Endothelial cell of umbilical vein (primary cell): ENCODE measurements around the gene PSPN. TPM values are rescaled to one million over a fixed set of nuclear protein-coding genes. Genes with fewer than 3 reads are reported as not detected.

Experiments
- BruUV-seq: library from RNA; stranded (reverse); fragments of 400-500 nt; replicated peaks from 2 replicates; lab custom pipeline; 2021; lab: Mats Ljungman, UMichigan
- CTCF ChIA-PET: fragments of 300-600, 350-600 bp; sonication (Branson Sonifier 250); formaldehyde crosslinking; loops from one replicate; lab custom pipeline; 2021; ENCODE audit warnings: antibody characterized with exemption, inconsistent platforms; lab: Charles Lee
- POLR2A ChIA-PET: fragments of 300-600, 350-600 bp; sonication (Branson Sonifier 250); formaldehyde crosslinking; loops from one replicate; lab custom pipeline; 2021; ENCODE audit warnings: antibody characterized with exemption, inconsistent platforms; lab: Charles Lee
- DNase-seq: peaks from one replicate; pipeline ENCODE4 v3.0.0-alpha.2; 2011; ENCODE audit warnings: low read depth, low spot score
- FAIRE-seq: peaks from 2 replicates; lab custom pipeline; 2011; peaks lifted over from hg19 to GRCh38; lab: Jason Lieb, UNC
- H2AFZ ChIP-seq: 2 replicates; pipeline ENCODE4 v1.6.0; 2012; ENCODE audit warnings: low read depth, low read length, control low read depth, inconsistent platforms
- H3K27ac ChIP-seq: 2 replicates; pipeline ENCODE4 v1.5.1; 2011; ENCODE audit warnings: low read depth, mild to moderate bottlenecking, control low read depth, low read length, moderate library complexity; ENCODE audit not compliant: insufficient read depth
- H3K27me3 ChIP-seq, 2 experiments: 2 replicates each; pipeline versions ENCODE4 v1.6.0 to v1.6.1; 2011; ENCODE audit warnings: low read length in 2 of 2, mixed read lengths in 1 of 2; ENCODE audit not compliant: control insufficient read depth in 2 of 2, insufficient read depth in 2 of 2
- H3K36me3 ChIP-seq, 2 experiments: 2 replicates in 1 of 2; 3 replicates in 1 of 2; pipeline ENCODE4 v1.5.1; 2011; ENCODE audit warnings: low read length in 2 of 2, mild to moderate bottlenecking in 1 of 2, moderate library complexity in 1 of 2; ENCODE audit not compliant: control insufficient read depth in 2 of 2, insufficient read depth in 2 of 2; ENCODE audit errors: extremely low read depth in 1 of 2
- H3K4me1 ChIP-seq: 3 replicates; pipeline ENCODE4 v1.5.1; 2011; ENCODE audit warnings: mild to moderate bottlenecking, low read length; ENCODE audit not compliant: control insufficient read depth, insufficient read depth; ENCODE audit errors: extremely low read depth
- H3K4me2 ChIP-seq: 2 replicates; pipeline ENCODE4 v1.6.1; 2011; ENCODE audit warnings: low read length, control low read depth, mixed read lengths; ENCODE audit not compliant: insufficient read depth
- H3K4me3 ChIP-seq, 3 experiments: fragments of 200-600 bp in 1 of 3; sonication (generic), shearing (Covaris generic) in 1 of 3; replicated peaks in 1 of 3; 2 replicates each; pipeline ENCODE4 v1.5.1; 2011 to 2016; ENCODE audit warnings: control low read depth in 3 of 3, low read length in 3 of 3, mild to moderate bottlenecking in 2 of 3, inconsistent platforms in 1 of 3, low read depth in 1 of 3, moderate library complexity in 1 of 3; ENCODE audit not compliant: insufficient read depth in 1 of 3
- H3K79me2 ChIP-seq: 2 replicates; pipeline ENCODE4 v1.6.0; 2012; ENCODE audit warnings: low read length, inconsistent platforms; ENCODE audit not compliant: control insufficient read depth, insufficient read depth
- H3K9ac ChIP-seq: replicated peaks from 2 replicates; pipeline ENCODE3; 2011; ENCODE audit warnings: low read length, control low read depth; ENCODE audit not compliant: insufficient read depth; ENCODE audit errors: extremely low read depth
- H3K9me1 ChIP-seq: replicated peaks from 3 replicates; pipeline ENCODE4 v1.6.0; 2011; ENCODE audit warnings: mild to moderate bottlenecking, low read length; ENCODE audit not compliant: control insufficient read depth, insufficient read depth; ENCODE audit errors: extremely low read depth
- H3K9me3 ChIP-seq: replicated peaks from 2 replicates; pipeline ENCODE4 v1.5.1; 2012; ENCODE audit warnings: low read length, inconsistent platforms; ENCODE audit not compliant: control insufficient read depth, insufficient read depth
- H4K20me1 ChIP-seq: replicated peaks from 2 replicates; pipeline ENCODE3; 2011; ENCODE audit warnings: mild to moderate bottlenecking, low read length; ENCODE audit not compliant: control insufficient read depth, insufficient read depth; ENCODE audit errors: extremely low read depth
- EZH2 ChIP-seq: IDR thresholded peaks from 2 replicates; pipeline ENCODE4 v1.6.1; 2012; ENCODE audit warnings: borderline replicate concordance, low read depth, mild to moderate bottlenecking, moderate library complexity, low read length, inconsistent platforms; ENCODE audit not compliant: severe bottlenecking
- FOS ChIP-seq: IDR thresholded peaks from 2 replicates; pipeline ENCODE4 v1.6.1; 2011; ENCODE audit warnings: mild to moderate bottlenecking, low read length, moderate library complexity, borderline replicate concordance; ENCODE audit not compliant: insufficient read depth
- GATA2 ChIP-seq: IDR thresholded peaks from 2 replicates; pipeline ENCODE4 v1.7.0; 2011; ENCODE audit warnings: low read depth, mild to moderate bottlenecking, moderate library complexity, mixed read lengths, low read length; ENCODE audit not compliant: insufficient read length, insufficient read depth
- JUN ChIP-seq: IDR thresholded peaks from 2 replicates; pipeline ENCODE4 v1.6.1; 2011; ENCODE audit warnings: borderline replicate concordance, low read depth; ENCODE audit not compliant: insufficient read length, insufficient read depth
- MYC ChIP-seq: IDR thresholded peaks from one replicate; pipeline ENCODE4 v1.6.1; 2011; ENCODE audit warnings: mild to moderate bottlenecking, low read depth, low read length
- POLR2A ChIP-seq: IDR thresholded peaks from 2 replicates; pipeline ENCODE4 v1.6.1; 2012; ENCODE audit warnings: low read depth, mild to moderate bottlenecking, control low read depth, low read length
- POLR2AphosphoS5 ChIP-seq: IDR thresholded peaks from 2 replicates; pipeline ENCODE4 v1.6.1; 2012; ENCODE audit warnings: low read depth, mild to moderate bottlenecking, control low read depth, low read length, moderate library complexity; ENCODE audit not compliant: insufficient read depth
- dilution Hi-C: fragments of 300-500 bp; cut with MboI; formaldehyde crosslinking; loops from one replicate; pipeline ENCODE4 v1.15.0; 2019; ENCODE audit warnings: low sequenced_read_pairs; ENCODE audit not compliant: extremely low pct_ligation_motif_present
- intact Hi-C: fragments of 100-400 bp; cut with micrococcal nuclease; formaldehyde crosslinking; loops from one replicate; pipeline ENCODE4 v1.10.0; 2022
- polyA plus RNA-seq, 4 experiments: library from polyadenylated mRNA; depleted of rRNA in 3 of 4; stranded (reverse) in 3 of 4; unstranded in 1 of 4; fragments of >200 nt; gene quantifications; 2 replicates each; pipeline versions ENCODE4 v1.2.1 to v1.2.3, GENCODE V29; 2011 to 2012; ENCODE audit warnings: missing spikeins in 1 of 4
- total RNA-seq: library from RNA; stranded (reverse); gene quantifications from 2 replicates; pipeline ENCODE4 v1.2.3, GENCODE V29; 2021
- TF ChIP-seq, protein P1 (sequence below): IDR thresholded peaks from 2 replicates; pipeline ENCODE4 v1.6.1; 2011; ENCODE audit not compliant: insufficient read depth, insufficient read length
- TF ChIP-seq, protein P2 (sequence below), 2 donors: IDR thresholded peaks; 1 replicate in 1 of 2; 2 replicates in 1 of 2; pipeline ENCODE4 v1.5.1; 2011; ENCODE audit warnings: low read length in 2 of 2, mild to moderate bottlenecking in 2 of 2, moderate library complexity in 2 of 2, control low read depth in 1 of 2, inconsistent platforms in 1 of 2, low read depth in 1 of 2; ENCODE audit not compliant: insufficient read depth in 1 of 2; ENCODE audit errors: extremely low read depth in 1 of 2

Gene PSPN
- total and polyA plus RNA-seq, 2 donors (not counting 3 experiments of a cell fraction or from before 2014, with no cell fraction given) = 0.84 to 1.0 TPM

DNA sequence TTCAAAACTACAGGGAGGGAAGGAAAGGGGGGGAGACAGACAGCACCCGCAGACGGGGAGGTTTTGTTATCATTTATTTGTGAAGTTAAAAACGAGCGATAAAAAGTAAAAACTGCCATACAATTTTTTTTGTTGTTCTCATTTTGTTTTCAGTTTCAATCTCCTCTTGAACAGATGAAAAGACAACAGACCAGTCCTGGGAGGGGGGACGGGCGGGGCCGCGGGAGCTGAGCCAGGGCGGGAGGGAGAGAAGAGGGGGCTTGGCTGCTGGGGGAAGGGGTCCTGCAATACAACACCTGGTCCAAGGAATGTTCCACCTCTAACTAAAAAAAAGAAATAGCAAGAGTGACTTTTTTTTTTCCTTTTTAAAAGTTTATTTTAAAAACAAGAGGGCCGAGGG is 37.6 kb upstream of the PSPN start:
- no peaks in the 10 kb centered on the region for H3K9me3 ChIP-seq
- H3K27me3 ChIP-seq = no peaks in the 10 kb centered on the region
- peaks cover 19 to 35% of the 10 kb centered on the region in 2 experiments for H3K36me3 ChIP-seq
- POLR2A ChIA-PET = no interaction called here
- TF ChIP-seq, protein P1, sequence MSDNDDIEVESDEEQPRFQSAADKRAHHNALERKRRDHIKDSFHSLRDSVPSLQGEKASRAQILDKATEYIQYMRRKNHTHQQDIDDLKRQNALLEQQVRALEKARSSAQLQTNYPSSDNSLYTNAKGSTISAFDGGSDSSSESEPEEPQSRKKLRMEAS = no peak
- TF ChIP-seq POLR2A (no peak), POLR2AphosphoS5 (no peak), MYC (no peak), FOS (no peak), GATA2 (no peak), EZH2 (no peak), JUN (no peak)
- TF ChIP-seq, protein P2, sequence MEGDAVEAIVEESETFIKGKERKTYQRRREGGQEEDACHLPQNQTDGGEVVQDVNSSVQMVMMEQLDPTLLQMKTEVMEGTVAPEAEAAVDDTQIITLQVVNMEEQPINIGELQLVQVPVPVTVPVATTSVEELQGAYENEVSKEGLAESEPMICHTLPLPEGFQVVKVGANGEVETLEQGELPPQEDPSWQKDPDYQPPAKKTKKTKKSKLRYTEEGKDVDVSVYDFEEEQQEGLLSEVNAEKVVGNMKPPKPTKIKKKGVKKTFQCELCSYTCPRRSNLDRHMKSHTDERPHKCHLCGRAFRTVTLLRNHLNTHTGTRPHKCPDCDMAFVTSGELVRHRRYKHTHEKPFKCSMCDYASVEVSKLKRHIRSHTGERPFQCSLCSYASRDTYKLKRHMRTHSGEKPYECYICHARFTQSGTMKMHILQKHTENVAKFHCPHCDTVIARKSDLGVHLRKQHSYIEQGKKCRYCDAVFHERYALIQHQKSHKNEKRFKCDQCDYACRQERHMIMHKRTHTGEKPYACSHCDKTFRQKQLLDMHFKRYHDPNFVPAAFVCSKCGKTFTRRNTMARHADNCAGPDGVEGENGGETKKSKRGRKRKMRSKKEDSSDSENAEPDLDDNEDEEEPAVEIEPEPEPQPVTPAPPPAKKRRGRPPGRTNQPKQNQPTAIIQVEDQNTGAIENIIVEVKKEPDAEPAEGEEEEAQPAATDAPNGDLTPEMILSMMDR (IDR thresholded peaks at IDR 0.05; ENCODE audit: extremely low read depth in 1 of 2, insufficient read depth in 1 of 2, low read depth in 1 of 2, low read length in 2 of 2) = no peak
- intact Hi-C loops = no loop called here
- no peak overlapping the region for H3K9ac ChIP-seq
- H3K4me2 ChIP-seq = no peak overlapping the region
- FAIRE-seq (no peak), DNase-seq (no peak)
- H3K4me1 ChIP-seq = no peaks in the 10 kb centered on the region
- dilution Hi-C loops = no loop called here
- H3K79me2 ChIP-seq = no peaks in the 10 kb centered on the region
- H2AFZ ChIP-seq = no peak overlapping the region
- no TSS peak for BruUV-seq
- H3K9me1 ChIP-seq = no peaks in the 10 kb centered on the region
- no peak overlapping the region for H3K27ac ChIP-seq
- H4K20me1 ChIP-seq = no peaks in the 10 kb centered on the region
- CTCF ChIA-PET = no interaction called here
- no peak overlapping the region for H3K4me3 ChIP-seq
